Measurements from ENCODE around the gene PEX6. TPM values are rescaled to one million over a fixed set of nuclear protein-coding genes. Genes with fewer than 3 reads are reported as not detected.
A peak's percentile ranks its signal among the peaks of the same experiment; 100 is the strongest.

PEX6 gene
- total and polyA plus RNA-seq, 10 donors: 11.1 to 25.5 (median 18.9) TPM

DNA sequence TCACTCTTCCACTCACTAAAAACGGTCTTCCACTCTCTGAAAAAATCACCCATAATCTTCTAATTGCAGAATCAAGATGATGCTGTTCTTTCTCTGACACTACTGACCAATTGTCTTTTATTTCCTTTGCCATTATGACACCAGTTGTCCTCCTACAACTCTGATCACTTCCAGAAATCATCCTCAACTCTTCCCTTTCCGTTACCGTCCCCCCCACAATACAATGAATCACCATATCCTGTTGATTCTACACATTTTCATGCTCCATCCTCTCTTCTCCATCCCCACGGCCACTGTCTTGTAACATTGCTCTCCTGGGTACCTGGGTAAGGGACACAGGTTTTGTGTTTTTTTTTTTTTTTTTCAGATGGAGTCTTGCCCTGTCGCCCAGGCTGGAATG lies 2.9 kb upstream of the PEX6 start:
- Histone ChIP-seq H3K4me1 (peaks cover 38 to 69% (median 61%) of the 10 kb centered on the region in 6 donors), H3K4me3 (no peak overlapping the region), H3K27me3 (replicated peaks in 1 of 7) (no peaks in the 10 kb centered on the region), H3K9me3 (no peaks in the 10 kb centered on the region), H3K27ac (no peak overlapping the region), H3K36me3 (no peaks in the 10 kb centered on the region)
- intact Hi-C loops (cut with DNase I; ENCODE audit: low total_unique reads): no loop called here
- TF ChIP-seq, protein P1, sequence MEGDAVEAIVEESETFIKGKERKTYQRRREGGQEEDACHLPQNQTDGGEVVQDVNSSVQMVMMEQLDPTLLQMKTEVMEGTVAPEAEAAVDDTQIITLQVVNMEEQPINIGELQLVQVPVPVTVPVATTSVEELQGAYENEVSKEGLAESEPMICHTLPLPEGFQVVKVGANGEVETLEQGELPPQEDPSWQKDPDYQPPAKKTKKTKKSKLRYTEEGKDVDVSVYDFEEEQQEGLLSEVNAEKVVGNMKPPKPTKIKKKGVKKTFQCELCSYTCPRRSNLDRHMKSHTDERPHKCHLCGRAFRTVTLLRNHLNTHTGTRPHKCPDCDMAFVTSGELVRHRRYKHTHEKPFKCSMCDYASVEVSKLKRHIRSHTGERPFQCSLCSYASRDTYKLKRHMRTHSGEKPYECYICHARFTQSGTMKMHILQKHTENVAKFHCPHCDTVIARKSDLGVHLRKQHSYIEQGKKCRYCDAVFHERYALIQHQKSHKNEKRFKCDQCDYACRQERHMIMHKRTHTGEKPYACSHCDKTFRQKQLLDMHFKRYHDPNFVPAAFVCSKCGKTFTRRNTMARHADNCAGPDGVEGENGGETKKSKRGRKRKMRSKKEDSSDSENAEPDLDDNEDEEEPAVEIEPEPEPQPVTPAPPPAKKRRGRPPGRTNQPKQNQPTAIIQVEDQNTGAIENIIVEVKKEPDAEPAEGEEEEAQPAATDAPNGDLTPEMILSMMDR (IDR thresholded peaks at IDR 0.05 in 8 of 11, conservative IDR thresholded peaks at IDR 0.05 in 3 of 11): no peak
- TF ChIP-seq POLR2A (IDR thresholded peaks at IDR 0.05) (no peak), POLR2AphosphoS5 (IDR thresholded peaks at IDR 0.05) (no peak)
- DNase-seq: no peak
- WGBS, 5 donors: 81 to 87% (median 82%) methylated on average over 5 of the region's 5 CpGs

DNA sequence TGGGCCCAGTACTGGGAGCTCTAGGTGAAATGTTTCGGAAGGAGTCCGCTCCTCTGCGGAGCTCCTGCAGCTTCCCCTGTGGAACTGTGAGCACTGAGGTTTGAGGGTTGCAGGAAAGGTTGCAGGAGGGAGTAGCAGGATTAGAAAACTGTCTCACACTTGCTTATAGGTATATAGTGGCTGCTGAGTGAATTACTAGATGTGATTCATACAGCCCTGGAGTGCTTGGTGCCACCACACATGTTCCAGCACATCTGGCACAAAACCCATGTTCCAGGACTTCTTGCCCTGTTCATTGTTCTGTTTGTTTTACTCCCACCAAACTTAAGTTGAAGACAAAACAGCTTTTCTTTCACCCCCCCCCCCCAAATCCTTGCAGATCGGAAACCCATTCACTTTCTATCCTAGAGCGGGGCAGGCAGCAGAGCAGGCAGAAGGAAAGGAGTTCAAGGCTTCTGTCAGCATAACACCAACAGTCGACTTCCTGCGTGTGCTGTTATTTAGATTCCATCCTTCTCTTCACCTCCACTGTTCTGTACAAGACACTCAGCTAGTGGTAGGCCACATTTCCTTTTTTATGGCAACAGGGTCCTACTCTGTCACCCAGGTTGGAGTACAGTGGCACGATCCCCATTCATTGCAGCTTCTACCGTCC lies 669 bp upstream of the PEX6 start:
- Histone ChIP-seq H3K27me3 (replicated peaks in 1 of 7) (no peaks in the 10 kb centered on the region), H3K36me3 (peaks cover 0 to 7% (median 0%) of the 10 kb centered on the region in 6 donors), H3K9me3 (no peaks in the 10 kb centered on the region), H3K4me3 (peak overlapping the region; percentile 69 to 98 (median 93)), H3K4me1 (peaks cover 28 to 70% (median 55%) of the 10 kb centered on the region in 6 donors), H3K27ac (peak overlapping the region; percentile 79 to 96 (median 92))
- intact Hi-C loops (cut with DNase I; ENCODE audit: low total_unique reads): no loop called here
- WGBS, 5 donors: 32 to 39% (median 33%) methylated on average over 9 of the region's 9 CpGs
- TF ChIP-seq POLR2AphosphoS5 (IDR thresholded peaks at IDR 0.05) (peak in 1 of 3 donors; percentile 8), POLR2A (IDR thresholded peaks at IDR 0.05) (no peak)
- TF ChIP-seq, protein P1 (IDR thresholded peaks at IDR 0.05 in 8 of 11, conservative IDR thresholded peaks at IDR 0.05 in 3 of 11): no peak
- no peak for DNase-seq

DNA sequence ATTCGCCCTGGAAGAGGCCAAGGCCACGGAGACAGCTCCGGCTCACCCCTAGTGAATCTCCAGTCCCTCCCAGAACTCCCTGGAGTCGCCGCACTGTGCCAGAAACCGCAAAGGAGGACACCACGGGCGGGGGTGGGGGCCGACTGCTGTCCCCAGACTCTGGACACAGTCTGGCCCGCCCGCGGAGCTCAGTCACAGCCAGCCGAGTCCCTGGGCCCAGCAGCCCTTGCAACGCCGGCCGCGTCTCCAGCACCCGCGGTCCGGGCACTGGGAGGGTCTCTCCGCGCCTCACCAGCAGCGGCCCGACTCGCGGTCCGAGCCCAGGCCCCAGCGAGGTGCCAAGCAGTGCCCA lies 518 bp downstream of the PEX6 start:
- WGBS, 5 donors: 0 to 3% (median 1%) methylated on average over 3 to 28 of the region's 28 CpGs
- peak; percentile 90 for DNase-seq
- intact Hi-C loops (cut with DNase I; ENCODE audit: low total_unique reads): no loop called here

DNA sequence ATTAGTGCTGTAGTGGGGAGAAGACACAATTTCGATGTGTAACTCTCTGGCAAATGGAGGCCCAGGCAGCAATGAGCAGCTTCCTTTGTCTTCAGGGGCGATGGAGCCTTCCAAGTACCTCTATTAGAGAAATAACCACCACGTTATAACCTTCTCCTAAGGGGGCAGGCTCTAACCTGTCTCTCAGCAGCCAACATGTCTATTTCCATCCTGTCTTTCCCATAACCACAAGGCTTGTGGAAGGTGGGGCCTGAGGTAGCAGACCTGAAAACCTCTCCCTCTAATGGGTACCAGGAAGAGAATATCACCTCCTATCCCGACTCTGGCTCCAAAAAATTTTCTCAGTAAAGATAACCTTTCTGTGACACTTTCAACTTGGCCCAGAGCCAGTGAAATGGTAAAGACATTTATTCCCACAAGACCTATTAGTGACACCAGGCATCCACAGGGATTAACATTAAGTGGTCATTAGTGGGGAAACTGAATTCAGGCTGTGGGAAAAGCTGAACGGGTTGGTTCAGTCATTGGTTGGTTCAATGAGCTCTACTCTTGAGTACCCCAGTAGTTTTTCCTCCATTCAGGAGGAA lies 4.0 kb downstream of the PEX6 start:
- WGBS, 5 donors: 78 to 92% (median 89%) methylated on average over 5 of the region's 5 CpGs
- DNase-seq: no peak
- peaks cover 19 to 58% (median 37%) of the 10 kb centered on the region in 6 donors for H3K4me1 ChIP-seq
- H3K27me3 ChIP-seq (replicated peaks in 1 of 7): no peaks in the 10 kb centered on the region
- no peak overlapping the region for H3K27ac ChIP-seq
- H3K9me3 ChIP-seq: no peaks in the 10 kb centered on the region
- H3K4me3 ChIP-seq: no peak overlapping the region
- peaks cover 0 to 51% (median 4%) of the 10 kb centered on the region in 6 donors for H3K36me3 ChIP-seq
- TF ChIP-seq POLR2A (IDR thresholded peaks at IDR 0.05): no peak
- TF ChIP-seq POLR2AphosphoS5 (IDR thresholded peaks at IDR 0.05): no peak
- TF ChIP-seq, protein P1 (IDR thresholded peaks at IDR 0.05 in 8 of 11, conservative IDR thresholded peaks at IDR 0.05 in 3 of 11): no peak
- intact Hi-C loops (cut with DNase I; ENCODE audit: low total_unique reads): no loop called here

More for the DNA sequence above, 518 bp downstream of the PEX6 start:
- Histone ChIP-seq H3K4me3 (peak overlapping the region; percentile 69 to 98 (median 93)), H3K27me3 (replicated peaks in 1 of 7) (no peaks in the 10 kb centered on the region), H3K9me3 (no peaks in the 10 kb centered on the region), H3K27ac (peak overlapping the region; percentile 79 to 96 (median 92)), H3K4me1 (peaks cover 21 to 72% (median 46%) of the 10 kb centered on the region in 6 donors), H3K36me3 (peaks cover 0 to 19% (median 0%) of the 10 kb centered on the region in 6 donors)
- TF ChIP-seq POLR2A (IDR thresholded peaks at IDR 0.05) (no peak), POLR2AphosphoS5 (IDR thresholded peaks at IDR 0.05) (no peak)
- TF ChIP-seq, protein P1 (IDR thresholded peaks at IDR 0.05 in 8 of 11, conservative IDR thresholded peaks at IDR 0.05 in 3 of 11): no peak
